ENCODE results near the gene NIP7. TPM values are rescaled to one million over a fixed set of nuclear protein-coding genes. Genes with fewer than 3 reads are reported as not detected.

Gene NIP7
- total and polyA plus RNA-seq, 2 of the 8 experiments (the other 6 are each of a cell fraction or from before 2014, with no cell fraction given), result 14.5 to 52.2 TPM

DNA sequence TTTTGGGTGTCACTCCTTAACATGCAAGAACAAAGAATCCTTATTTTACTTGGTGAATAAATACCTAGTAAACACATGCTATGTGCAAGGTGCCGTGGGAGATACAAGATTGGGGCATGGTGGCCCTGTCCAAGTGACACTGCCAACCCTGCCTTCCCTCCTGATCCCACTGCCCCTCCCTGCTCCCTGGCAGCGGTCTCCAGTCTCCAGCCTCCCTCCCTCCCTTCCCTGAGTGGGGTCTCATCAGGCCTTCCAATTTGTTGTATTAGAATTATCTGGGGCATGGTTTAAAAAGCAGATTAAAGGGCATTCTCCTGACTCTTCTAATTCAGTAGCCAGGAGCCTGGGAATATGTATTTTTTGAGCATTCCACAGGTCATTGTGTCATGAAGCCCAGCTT lies 24.5 kb downstream of the NIP7 start:
- no peak for FAIRE-seq
- Histone ChIP-seq H3K18ac (ENCODE audit: extremely low read depth, low read length) (no peak overlapping the region), H2BK20ac (ENCODE audit: low read length) (no peak overlapping the region)
- TF ChIP-seq, protein P1, sequence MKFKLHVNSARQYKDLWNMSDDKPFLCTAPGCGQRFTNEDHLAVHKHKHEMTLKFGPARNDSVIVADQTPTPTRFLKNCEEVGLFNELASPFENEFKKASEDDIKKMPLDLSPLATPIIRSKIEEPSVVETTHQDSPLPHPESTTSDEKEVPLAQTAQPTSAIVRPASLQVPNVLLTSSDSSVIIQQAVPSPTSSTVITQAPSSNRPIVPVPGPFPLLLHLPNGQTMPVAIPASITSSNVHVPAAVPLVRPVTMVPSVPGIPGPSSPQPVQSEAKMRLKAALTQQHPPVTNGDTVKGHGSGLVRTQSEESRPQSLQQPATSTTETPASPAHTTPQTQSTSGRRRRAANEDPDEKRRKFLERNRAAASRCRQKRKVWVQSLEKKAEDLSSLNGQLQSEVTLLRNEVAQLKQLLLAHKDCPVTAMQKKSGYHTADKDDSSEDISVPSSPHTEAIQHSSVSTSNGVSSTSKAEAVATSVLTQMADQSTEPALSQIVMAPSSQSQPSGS (IDR thresholded peaks at IDR 0.05; ENCODE audit: low read length), result no peak
- TF ChIP-seq ZNF274 (IDR thresholded peaks at IDR 0.05; ENCODE audit: borderline replicate concordance, extremely low read depth, low read length) (no peak), TAF7 (optimal IDR thresholded peaks at IDR 0.05; ENCODE audit: borderline replicate concordance, low read depth, low read length) (no peak), RFX5 (IDR thresholded peaks at IDR 0.05; ENCODE audit: borderline replicate concordance, low read depth, low read length) (no peak), GABPA (IDR thresholded peaks at IDR 0.05; ENCODE audit: borderline replicate concordance, insufficient read depth, low read length) (no peak), KDM5A (IDR thresholded peaks at IDR 0.05; ENCODE audit: low read length) (no peak), EGR1 (IDR thresholded peaks at IDR 0.05; ENCODE audit: borderline replicate concordance, low read depth, low read length) (no peak), HDAC2 (IDR thresholded peaks at IDR 0.05; ENCODE audit: borderline replicate concordance in 1 of 2, low read depth in 2 of 2, low read length in 2 of 2) (no peak), EZH2 (IDR thresholded peaks at IDR 0.05; ENCODE audit: low read depth, low read length, severe bottlenecking) (no peak), TBP (IDR thresholded peaks at IDR 0.05; ENCODE audit: low read depth, low read length) (no peak), CEBPB (IDR thresholded peaks at IDR 0.05; ENCODE audit: low read depth, low read length) (no peak)
- TF ChIP-seq, protein P2, sequence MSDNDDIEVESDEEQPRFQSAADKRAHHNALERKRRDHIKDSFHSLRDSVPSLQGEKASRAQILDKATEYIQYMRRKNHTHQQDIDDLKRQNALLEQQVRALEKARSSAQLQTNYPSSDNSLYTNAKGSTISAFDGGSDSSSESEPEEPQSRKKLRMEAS (IDR thresholded peaks at IDR 0.05), result no peak

More for the DNA sequence above, 24.5 kb downstream of the NIP7 start:
- ChIA-PET POLR2A (ENCODE audit: partially characterized antibody) (interaction anchor here (0.9 to 1.0 kb wide), 2 partner anchors 17 to 24 kb away, joined by 3 to 4 read pairs; partner anchors contain the start of gene NIP7), CTCF (ENCODE audit: partially characterized antibody) (no interaction called here)
- H3K14ac ChIP-seq (ENCODE audit: insufficient read length), result no peak overlapping the region
- no peak overlapping the region for H2BK15ac ChIP-seq (ENCODE audit: low read length)
- H3K9ac ChIP-seq (replicated peaks in 1 of 4; ENCODE audit: extremely low read depth in 1 of 4, low read depth in 3 of 4, low read length in 3 of 4), result no peak overlapping the region
- H3K36me3 ChIP-seq (ENCODE audit: control insufficient read depth in 2 of 4, insufficient read depth in 4 of 4, low read length in 3 of 4), result peaks cover 11 to 37% (median 27%) of the 10 kb centered on the region in 4 experiments
- no peak overlapping the region for H3K27ac ChIP-seq (ENCODE audit: low read depth, low read length)
- no peak overlapping the region for H3K4me3 ChIP-seq (ENCODE audit: extremely low read depth in 1 of 4, insufficient read depth in 2 of 4, low read depth in 3 of 4, low read length in 4 of 4)
- DNase-seq (ENCODE audit: low read depth in 1 of 2, low spot score in 2 of 2), result no peak
- H3K23ac ChIP-seq (ENCODE audit: insufficient read length), result no peak overlapping the region
- no peaks in the 10 kb centered on the region for H3K27me3 ChIP-seq (replicated peaks in 1 of 4; ENCODE audit: control insufficient read depth in 3 of 4, extremely low read depth in 1 of 4, insufficient read depth in 3 of 4, low read length in 3 of 4)
- H3K4me1 ChIP-seq (replicated peaks in 1 of 4; ENCODE audit: control insufficient read depth in 3 of 4, insufficient read depth in 4 of 4, low read length in 3 of 4), result no peaks in the 10 kb centered on the region
- no peaks in the 10 kb centered on the region for H3K79me2 ChIP-seq (ENCODE audit: control insufficient read depth in 1 of 2, insufficient read depth in 2 of 2, low read length in 2 of 2)
- 93% methylated on average over 1 of the region's 2 CpGs; no CpG with 5 or more reads in 1 of the 2 experiments for WGBS, 2 experiments (ENCODE audit: extremely low coverage in 1 of 2, insufficient coverage in 1 of 2, insufficient read length in 1 of 2, insufficient replicate concordance in 2 of 2, low coverage in 1 of 2, low lambda C conversion rate in 2 of 2, missing lambda C conversion rate in 1 of 2)
- no peaks in the 10 kb centered on the region for H3K23me2 ChIP-seq (ENCODE audit: low read depth, low read length)
- H2AK5ac ChIP-seq (ENCODE audit: low read depth, low read length), result no peak overlapping the region
- no peak overlapping the region for H2BK5ac ChIP-seq (ENCODE audit: low read depth, low read length)
- no peaks in the 10 kb centered on the region for H3K9me3 ChIP-seq (ENCODE audit: insufficient read depth in 2 of 2, low read depth in 1 of 2, low read length in 1 of 2)
- no peak overlapping the region for H3K4ac ChIP-seq (replicated peaks; ENCODE audit: insufficient read length, low read depth, low read length)
- H3K56ac ChIP-seq (replicated peaks; ENCODE audit: insufficient read length, low read depth, low read length), result no peak overlapping the region
- no peak overlapping the region for H4K5ac ChIP-seq (ENCODE audit: insufficient read length, low read depth, low read length)
- no peak overlapping the region for H2BK12ac ChIP-seq (ENCODE audit: low read depth, low read length)
- no peak overlapping the region for H3K4me2 ChIP-seq (ENCODE audit: insufficient read depth in 1 of 2, low read depth in 2 of 2, low read length in 2 of 2)
- no peaks in the 10 kb centered on the region for H4K20me1 ChIP-seq (replicated peaks in 1 of 2; ENCODE audit: control insufficient read depth in 1 of 2, insufficient read depth in 2 of 2, low read length in 2 of 2)
- H2BK120ac ChIP-seq (replicated peaks; ENCODE audit: low read depth, low read length), result no peak overlapping the region
- no peak overlapping the region for H4K8ac ChIP-seq (ENCODE audit: extremely low read depth, insufficient read depth, low read length)
- no peak overlapping the region for H2AFZ ChIP-seq (ENCODE audit: low read length)
- no peak overlapping the region for H4K91ac ChIP-seq (replicated peaks; ENCODE audit: insufficient read length, low read length)
- no peaks in the 10 kb centered on the region for H3K79me1 ChIP-seq (ENCODE audit: low read depth, low read length)
